Activated CD8-positive, alpha-beta memory T cell treated with anti-CD3 and anti-CD28 coated beads for 1 hour (primary cell): ENCODE data around the gene DIRAS1.

Experiments
- DNase-seq, 2 donors: peaks; one replicate each; pipeline ENCODE4 v3.0.0-alpha.2; 2020; ENCODE audit warnings: low read depth in 1 of 2; ENCODE audit errors: extremely low read depth in 1 of 2

The DIRAS1 gene

GRCh38 chr19:2728783-2729387 lies 7.7 kb upstream of the DIRAS1 start:
- DNase-seq, result no peak

- no peak for DNase-seq
Measured at GRCh38 chr19:2727640-2727944, 6.4 kb upstream of the DIRAS1 start.

DNA sequence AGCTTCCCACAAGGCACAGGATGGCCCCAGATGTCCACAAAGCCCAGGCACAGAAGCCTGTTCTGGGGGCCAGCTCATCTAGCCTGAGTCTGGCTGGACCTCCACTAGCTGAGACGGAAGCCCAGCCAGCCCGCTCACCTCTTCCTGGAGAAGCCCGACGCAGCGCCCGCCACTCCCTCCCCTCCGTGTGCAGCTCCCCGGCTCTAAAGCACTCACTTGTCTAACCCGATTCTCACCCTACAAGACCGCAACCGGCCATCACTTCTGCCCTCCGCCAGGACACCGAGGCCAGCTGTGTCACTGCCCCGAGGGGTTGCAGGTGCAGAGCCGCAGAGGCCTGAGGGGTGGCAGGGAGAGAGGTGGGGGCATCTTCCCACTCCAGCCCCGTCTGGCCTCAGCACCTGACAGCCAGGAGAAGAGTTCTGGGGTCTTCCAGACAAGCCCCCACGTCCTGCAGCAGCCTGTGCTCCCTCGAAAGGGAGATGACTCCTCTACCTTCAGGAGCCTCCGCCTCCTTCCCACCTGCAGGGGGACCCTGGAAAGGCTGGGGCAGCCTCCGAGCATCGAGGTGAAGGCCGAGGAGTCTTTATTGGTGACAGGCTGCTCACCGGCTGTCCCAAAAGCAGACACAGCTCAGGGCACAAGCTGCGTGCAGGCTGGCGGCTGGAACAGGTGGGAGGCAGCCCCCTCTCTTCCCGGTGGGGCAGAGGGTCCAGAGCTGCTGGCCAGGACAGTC lies 5.9 kb upstream of the DIRAS1 start:
- no peak for DNase-seq

DNA sequence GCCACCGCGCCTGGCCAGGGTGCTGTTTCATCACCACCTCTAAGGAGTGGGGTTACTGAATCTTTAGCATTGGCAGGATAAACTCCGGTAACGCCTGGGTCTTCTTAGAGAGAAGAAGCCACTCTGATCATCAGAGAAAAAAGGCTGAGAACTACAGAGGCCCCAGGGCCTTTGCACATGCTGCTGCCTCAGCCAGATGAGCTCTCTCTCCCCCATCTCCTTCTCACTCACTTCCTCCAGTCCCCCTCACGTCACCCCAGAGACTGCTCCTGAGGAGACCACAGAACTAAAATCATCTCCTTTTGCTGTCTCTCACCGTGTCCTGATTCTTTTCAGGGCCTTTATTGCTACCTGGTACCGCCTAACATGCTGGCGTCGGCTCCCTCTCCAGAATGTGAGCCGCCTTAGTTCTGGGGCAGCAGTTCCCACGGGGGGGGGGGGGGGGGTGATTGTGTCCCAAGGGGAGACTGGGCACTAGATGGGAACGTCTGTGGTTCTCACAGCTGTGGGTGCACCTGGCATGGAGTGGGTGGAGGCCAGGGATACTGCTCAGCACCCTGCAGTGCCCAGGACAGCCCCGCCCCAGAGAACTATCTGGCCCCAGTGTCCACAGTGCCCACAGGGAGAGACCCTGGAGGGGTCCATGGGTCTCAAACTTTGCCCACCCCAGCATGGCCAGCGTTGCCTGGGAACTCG lies 5.1 kb upstream of the DIRAS1 start:
- no peak for DNase-seq

DNA sequence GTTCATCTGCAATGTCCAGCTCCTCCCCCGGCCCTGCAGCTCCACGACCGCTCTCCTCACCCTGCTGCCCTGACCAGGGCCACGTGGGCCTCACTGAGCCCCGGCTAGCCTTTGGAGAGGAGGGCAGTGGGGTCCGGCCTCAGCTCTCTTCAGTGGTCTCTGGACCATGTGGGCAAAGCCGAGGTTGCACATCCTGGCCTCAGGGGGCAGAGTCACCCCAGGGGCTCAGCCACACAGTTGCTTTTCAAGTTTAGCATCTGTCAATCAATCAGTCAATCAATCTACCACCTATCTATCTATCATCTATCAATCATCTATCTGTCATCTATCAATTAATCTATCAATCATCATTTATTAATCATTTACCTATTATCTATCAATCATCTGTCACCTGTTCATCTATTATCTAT lies 3.0 kb upstream of the DIRAS1 start:
- no peak for DNase-seq

DNA sequence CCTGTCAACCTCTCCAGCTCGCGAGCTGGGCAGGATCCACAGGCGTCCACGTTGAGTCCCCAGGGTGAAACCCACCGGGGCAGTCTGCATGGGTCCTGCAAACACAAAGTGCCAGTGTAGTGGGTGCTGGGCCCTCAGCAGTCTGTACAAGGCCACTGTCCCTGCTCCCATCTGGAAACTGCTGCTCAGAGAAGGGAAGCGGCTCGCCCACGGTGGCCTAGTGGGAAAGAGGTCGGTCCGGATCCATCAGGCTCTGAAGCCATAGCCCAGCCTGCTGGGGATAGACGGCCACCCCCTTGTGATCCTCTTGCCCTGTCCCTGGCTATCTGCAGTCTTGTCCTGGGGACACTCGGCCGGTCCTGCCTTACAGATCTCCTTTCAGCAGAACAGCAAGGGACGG lies 2.6 kb upstream of the DIRAS1 start:
- DNase-seq, result no peak

DNA sequence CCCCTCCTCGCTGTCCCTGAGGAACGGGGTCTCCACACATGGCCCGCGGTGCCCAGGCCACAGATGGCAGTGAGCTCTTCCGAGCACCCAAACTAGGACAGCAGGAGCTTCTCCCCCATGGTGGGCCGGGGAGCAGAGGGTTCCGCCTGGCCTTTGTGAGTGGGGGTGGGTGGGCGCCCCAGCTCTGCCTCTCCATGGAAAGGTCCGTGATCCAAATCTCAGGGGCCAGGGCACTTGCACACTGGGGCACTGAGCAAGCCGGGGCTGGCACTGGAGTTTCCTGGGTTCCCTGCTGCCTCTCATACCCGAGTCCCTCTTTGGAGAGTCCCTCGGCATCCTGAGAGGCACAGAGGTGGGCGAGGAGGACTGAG lies 2.2 kb upstream of the DIRAS1 start:
- DNase-seq, result no peak

GRCh38 chr19:2722541-2723344 lies 1.6 kb upstream of the DIRAS1 start:
- no peak for DNase-seq

DNA sequence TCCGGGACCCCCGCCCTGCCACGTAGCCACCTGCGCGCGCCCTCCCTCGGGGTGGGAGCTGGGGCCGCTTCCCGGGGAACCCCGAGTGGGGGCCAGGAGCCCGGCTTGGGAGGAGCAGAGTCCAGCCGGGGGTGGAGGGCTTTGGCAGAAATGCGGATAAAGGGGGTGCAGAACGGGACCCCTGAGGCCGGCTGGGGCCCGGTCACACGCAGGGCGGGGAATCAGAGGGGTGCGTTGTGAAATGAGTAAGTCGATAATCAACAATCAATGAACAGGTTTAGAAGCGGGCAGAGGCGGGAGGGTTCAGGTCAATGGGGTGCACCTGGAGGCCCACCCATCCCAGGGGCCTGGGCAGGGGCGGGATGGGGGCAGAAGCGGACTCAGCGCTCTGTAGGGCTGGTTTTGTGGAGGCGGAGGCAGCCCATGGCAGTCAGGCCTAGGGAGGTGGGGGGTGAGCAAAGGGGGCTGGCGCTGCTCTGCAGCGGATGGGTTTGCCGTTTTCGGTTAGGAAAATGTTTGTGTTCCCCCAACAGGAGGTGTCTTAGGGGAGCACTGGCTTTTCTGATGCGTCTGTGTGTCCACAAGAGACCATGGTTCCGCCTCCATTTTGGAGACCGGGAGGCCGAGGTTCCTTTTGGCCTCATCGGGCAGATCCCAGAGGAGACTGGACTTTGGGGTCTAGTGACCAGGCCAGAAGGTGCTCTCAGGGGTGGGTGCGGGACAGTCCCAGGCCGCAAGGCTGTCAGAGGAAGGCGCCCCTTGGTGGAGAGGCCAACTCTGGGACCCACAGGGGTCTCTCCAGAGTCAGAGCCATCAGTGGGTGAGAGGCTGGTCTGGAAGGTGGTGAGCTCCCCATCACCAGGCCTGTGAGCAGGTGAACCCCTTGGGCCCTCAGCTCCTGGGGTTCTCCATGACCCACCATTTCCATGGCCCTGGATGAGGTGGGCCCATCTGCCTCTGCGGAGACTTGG lies 683 bp upstream of the DIRAS1 start:
- no peak for DNase-seq

GRCh38 chr19:2719920-2720776 lies 1.0 kb downstream of the DIRAS1 start:
- no peak for DNase-seq

DNA sequence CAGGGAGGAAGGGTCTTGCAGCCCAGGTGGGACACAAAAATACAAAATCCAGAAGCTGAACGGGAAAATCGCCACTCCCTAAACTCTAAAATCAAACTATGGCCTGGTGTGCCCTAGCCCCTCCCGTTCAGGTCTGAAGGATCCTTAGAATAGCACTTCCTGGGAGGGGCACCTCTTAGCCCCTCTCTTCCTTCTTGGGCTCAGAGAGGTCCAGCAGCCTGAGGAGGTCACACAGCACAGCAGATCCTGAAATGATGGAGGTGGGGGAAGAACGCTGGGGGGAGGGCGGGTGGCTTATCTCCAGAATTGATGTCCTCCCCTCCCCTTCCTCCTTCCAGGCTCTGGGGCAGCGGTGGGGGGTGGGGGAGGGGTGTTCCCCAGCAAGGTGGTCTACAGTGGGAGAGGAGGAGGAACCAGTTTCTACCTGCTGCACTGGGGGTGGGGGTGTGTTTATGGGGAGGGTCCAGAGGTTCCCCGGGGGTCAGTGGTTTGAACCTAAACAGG lies 1.9 kb downstream of the DIRAS1 start:
- DNase-seq, result no peak

- DNase-seq, result no peak
Measured at GRCh38 chr19:2717638-2718541, 3.3 kb downstream of the DIRAS1 start.

DNA sequence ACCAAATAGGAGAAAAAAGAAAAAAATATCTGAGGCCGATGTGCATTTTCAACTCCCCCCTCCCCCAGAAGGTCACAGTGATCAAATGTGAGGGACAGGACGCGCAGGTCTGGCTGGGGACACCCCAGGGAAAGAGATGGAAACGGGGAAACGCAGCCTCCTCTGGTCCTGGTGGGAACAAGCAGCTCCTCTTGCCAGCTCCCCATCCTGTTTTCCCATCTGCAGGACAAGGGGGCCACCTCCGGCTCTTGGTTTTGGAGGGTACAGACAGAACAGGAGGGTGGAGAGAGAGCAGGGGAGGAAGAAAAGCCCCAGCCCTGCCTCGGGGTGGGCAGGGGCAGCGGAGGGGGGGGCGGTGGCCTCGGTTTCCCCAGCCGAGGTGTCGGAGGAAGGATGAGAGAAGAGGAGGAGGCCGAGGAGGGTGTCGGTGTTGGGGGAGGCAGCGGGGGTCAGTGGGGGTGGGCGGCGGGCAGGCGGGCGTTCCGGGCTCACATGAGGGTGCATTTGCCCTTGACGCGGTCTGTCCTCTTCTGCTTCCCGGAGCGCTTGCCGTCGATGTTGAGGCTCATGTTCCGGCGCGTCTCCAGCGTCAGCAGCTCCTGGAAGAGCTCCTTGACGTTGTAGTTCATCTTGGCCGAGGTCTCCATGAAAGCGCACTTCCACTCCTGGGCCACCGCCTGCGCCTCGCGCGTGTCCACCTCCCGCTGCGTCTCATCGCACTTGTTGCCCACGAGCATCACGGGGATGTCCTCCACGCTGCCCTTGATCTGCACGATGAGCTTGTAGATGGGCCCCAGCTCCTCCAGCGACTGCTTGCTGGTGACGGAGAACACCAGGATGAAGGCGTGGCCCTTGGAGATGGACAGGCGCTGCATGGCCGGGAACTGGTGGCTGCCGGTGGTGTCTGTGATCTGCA lies 4.2 kb downstream of the DIRAS1 start:
- no peak for DNase-seq

DNA sequence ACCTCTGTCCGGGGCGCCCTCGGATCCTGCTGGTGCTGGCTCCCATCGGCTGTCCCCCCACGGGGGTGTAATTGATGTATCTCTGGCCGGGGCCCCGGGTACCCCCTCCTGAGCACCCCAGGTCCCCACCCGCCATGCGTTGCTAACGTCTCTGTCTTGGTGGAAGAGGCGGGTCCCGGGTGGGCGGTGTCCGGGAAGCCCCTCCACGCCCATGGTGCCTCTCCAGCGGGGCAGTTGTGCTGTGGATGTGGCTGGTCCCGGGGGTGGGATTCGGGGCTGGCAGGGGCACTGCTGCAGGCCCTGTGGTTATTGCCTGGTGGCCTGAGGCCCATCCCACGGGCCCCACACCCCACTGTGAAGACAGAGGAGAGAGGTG lies 4.9 kb downstream of the DIRAS1 start:
- no peak for DNase-seq

DNA sequence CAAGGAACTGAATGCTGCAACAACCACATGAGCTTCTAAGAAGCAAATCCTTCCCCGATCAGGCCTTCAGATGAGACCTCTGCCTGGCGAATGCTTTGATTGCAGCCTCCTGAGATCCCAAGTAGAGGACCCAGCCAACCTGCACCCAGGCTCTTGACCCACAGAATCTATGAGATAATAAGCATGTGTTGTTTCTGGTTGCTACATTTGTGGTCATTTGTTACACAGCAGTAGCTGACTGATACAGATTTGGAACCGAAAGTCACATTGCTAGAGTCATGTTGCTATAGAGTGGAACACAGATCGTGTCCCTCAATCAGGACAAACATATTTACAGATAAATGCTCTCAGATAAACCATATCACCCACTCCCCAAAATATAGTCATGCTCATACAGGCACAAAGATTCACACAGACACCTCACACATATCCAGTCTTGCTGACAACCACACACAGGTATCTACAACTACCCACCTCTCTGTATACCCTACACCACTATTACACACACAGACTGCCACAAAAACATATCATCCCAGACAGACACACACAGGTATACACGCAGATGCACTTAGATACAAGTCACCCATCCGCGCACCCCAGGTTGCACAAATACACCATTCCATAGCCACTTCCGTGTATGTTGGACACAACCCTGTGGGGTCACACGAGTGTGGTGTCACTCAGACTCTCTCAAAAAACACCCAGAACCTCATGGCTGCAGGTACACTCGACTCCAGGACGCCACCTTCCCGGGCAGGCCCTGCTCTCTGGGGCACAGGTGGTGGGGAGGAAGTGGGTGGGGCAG lies 5.5 kb downstream of the DIRAS1 start:
- no peak for DNase-seq

DNA sequence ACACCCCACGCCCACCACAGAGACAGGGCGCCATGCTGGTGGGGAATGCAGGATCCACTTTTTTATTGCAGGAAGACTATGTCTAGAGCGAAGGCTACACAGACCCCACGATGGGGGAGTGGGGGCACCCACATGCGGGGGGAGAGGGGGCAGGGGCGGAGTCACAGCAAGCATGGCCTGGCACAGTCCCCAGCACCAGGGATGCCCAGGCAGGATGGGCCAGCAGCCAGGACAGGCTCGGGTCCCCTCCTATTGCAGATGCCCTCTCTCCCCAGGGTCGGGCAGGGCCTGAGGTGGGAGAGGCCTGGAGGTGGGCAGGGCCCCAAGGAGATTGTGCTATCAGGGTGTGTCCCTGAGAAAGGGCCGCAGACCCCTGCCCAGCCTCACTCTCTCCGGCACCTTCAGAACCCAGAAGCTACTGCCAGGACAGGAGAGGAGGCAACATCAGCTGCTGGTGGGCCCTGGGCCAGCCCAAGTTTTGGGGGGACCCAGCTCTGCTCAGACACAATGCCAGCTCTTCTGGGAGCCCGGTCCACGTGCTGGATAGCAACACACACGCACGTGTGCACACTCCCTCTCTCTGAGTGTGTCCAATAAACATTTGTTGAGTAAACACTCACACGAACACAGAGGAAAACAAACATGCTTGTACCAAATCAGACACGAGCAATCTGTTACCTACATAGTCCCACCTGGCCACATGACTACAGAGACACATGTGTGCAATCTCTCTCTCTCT lies 6.5 kb downstream of the DIRAS1 start:
- DNase-seq, result no peak
